Esophagus squamous epithelium (tissue), 4 donors: ENCODE data around the gene CAP2.

Source experiments
- POLR2A ChIP-seq, 4 donors: fragments of 450-650 bp; IDR thresholded peaks; one replicate each; pipeline ENCODE4 v1.6.1; 2017; ENCODE audit warnings: antibody characterized with exemption in 4 of 4, mild to moderate bottlenecking in 4 of 4, moderate library complexity in 3 of 4
- TF ChIP-seq, protein P1 (sequence below), 6 experiments: fragments of 450-650 bp in 4 of 6; fragments of 200-600 bp in 2 of 6; sonication (generic) in 2 of 6; IDR thresholded peaks; one replicate each; pipeline ENCODE4 v1.5.1; 2016 to 2019; ENCODE audit warnings: antibody characterized with exemption in 6 of 6, mild to moderate bottlenecking in 4 of 6, moderate library complexity in 4 of 6

GRCh38 chr6:17410281-17410680 is 16.9 kb downstream of the CAP2 start:
- TF ChIP-seq, protein P1, sequence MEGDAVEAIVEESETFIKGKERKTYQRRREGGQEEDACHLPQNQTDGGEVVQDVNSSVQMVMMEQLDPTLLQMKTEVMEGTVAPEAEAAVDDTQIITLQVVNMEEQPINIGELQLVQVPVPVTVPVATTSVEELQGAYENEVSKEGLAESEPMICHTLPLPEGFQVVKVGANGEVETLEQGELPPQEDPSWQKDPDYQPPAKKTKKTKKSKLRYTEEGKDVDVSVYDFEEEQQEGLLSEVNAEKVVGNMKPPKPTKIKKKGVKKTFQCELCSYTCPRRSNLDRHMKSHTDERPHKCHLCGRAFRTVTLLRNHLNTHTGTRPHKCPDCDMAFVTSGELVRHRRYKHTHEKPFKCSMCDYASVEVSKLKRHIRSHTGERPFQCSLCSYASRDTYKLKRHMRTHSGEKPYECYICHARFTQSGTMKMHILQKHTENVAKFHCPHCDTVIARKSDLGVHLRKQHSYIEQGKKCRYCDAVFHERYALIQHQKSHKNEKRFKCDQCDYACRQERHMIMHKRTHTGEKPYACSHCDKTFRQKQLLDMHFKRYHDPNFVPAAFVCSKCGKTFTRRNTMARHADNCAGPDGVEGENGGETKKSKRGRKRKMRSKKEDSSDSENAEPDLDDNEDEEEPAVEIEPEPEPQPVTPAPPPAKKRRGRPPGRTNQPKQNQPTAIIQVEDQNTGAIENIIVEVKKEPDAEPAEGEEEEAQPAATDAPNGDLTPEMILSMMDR (IDR thresholded peaks at IDR 0.05): no peak
- no peak for TF ChIP-seq POLR2A (IDR thresholded peaks at IDR 0.05)
